ENCODE results near the gene SERPINB13.

- no peak for TF ChIP-seq EZH2 (IDR thresholded peaks at IDR 0.05)
- TF ChIP-seq POLR2AphosphoS5 (IDR thresholded peaks at IDR 0.05; ENCODE audit: borderline replicate concordance, low read depth, low read length): no peak
- no peak for TF ChIP-seq FOXP2 (optimal IDR thresholded peaks at IDR 0.05; ENCODE audit: control extremely low read depth, extremely low read length, insufficient read depth)
Observed at GRCh38 chr18:63592471-63592870, 5.3 kb downstream of the SERPINB13 start.

All from SK-N-MC (cell line).